GM19099 (cell line): ENCODE results near the gene STH.

Experiments
- POLR2A ChIP-seq: IDR thresholded peaks from 3 replicates; pipeline ENCODE4 v1.6.1; 2011; ENCODE audit warnings: low read depth; ENCODE audit not compliant: insufficient read length; ENCODE audit errors: extremely low read depth

STH gene, protein sequence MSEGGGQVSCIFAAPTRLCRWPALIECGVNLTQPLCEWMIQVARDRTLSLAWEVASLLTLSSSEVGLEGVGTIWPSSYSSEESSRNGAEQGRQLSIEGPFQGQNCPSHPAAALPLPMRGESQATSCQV

DNA sequence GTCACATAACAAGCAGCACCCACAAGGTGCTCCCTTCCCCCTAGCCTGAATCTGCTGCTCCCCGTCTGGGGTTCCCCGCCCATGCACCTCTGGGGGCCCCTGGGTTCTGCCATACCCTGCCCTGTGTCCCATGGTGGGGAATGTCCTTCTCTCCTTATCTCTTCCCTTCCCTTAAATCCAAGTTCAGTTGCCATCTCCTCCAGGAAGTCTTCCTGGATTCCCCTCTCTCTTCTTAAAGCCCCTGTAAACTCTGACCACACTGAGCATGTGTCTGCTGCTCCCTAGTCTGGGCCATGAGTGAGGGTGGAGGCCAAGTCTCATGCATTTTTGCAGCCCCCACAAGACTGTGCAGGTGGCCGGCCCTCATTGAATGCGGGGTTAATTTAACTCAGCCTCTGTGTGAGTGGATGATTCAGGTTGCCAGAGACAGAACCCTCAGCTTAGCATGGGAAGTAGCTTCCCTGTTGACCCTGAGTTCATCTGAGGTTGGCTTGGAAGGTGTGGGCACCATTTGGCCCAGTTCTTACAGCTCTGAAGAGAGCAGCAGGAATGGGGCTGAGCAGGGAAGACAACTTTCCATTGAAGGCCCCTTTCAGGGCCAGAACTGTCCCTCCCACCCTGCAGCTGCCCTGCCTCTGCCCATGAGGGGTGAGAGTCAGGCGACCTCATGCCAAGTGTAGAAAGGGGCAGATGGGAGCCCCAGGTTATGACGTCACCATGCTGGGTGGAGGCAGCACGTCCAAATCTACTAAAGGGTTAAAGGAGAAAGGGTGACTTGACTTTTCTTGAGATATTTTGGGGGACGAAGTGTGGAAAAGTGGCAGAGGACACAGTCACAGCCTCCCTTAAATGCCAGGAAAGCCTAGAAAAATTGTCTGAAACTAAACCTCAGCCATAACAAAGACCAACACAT lies at the start of gene STH:
STH (plus strand) TSS at position 264 of the 913 bp plus-strand sequence; CDS start at position 294, 30 bp downstream.
- TF ChIP-seq POLR2A: no peak

DNA sequence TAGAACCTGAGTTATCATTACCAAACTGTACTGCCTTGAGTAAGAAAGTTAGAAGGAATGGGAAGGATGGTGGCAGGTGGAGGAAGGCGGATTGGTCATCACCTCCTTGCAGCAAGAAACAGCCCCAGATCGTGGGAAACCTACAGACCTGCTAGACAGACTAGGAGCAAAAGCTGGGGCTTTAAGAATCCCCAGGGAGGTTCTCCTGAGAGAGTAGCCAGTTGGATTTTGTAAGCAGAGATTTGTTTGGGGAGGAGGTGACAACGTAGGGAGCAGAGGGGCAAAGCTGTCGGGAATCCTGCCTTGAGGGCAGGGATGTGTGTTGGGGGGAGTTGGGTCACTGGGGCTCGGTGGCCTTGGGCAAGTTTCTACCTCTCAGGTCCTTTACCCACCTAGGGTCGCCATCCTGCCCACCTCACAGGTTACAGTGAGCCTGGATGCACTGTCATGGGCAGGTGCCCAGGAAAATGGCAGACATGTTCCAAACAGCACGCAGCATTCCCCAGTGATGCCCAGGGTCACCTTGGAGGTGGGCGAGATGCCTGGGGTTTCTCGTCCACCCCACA lies 49.2 kb upstream of the STH start:
- no peak for TF ChIP-seq POLR2A

DNA sequence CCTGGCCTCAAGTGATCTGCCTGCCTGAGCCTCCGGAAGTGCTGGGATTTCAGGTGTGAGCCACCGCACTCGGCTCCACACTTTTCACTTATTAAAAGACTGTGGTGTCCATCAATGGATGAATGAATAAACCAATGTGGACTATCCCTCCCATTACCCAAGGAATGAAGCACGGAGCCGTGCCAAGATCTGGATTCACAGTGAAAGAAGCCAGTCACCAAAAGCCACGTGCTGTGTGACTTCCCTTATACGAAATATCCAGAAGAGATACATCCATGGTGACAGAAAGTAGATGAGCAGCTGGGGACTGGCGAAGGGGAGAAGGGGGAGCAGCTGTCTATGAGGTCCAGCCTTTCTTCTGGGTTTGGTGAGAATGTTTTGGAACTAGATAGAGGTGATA lies 48.2 kb upstream of the STH start:
- no peak for TF ChIP-seq POLR2A

DNA sequence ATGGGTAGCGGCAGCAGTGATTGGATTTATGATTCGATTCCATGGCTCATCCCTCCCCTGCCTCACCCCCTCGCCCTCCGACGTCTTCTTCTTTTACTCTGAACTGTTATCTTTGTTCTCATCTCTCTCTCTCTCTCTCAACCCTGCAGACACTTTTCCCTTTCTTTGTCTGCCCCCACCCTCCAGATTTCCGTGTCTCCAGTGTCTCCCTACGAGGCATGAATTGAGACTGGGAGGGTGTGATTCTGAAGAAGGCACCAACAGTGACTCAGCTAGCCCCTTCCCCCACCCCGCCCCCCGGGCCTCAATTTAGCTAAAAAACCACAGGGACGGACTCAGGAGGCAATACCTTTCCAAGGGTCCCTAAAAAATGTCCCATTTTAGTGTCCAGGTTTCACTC lies 47.6 kb upstream of the STH start:
- TF ChIP-seq POLR2A: no peak

DNA sequence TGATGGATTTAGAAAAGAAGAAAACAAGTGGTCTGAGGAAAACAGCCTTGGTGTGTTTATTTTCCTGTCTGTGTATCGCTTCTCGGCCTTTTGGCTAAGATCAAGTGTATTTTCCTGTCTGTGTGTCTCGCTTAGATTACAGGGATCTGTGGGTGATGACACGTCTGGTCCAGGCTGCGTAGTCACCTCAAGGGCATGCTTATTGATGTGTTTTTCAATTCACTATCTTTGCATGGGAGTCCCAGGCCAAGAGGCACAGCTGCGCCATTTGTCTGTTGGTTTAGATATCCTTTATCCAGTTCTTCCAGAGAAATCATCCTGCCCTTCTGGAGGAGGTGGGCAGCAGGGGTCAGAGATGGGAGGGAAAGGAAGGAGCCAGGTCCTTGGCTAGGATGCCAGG lies 47.1 kb upstream of the STH start:
- no peak for TF ChIP-seq POLR2A

DNA sequence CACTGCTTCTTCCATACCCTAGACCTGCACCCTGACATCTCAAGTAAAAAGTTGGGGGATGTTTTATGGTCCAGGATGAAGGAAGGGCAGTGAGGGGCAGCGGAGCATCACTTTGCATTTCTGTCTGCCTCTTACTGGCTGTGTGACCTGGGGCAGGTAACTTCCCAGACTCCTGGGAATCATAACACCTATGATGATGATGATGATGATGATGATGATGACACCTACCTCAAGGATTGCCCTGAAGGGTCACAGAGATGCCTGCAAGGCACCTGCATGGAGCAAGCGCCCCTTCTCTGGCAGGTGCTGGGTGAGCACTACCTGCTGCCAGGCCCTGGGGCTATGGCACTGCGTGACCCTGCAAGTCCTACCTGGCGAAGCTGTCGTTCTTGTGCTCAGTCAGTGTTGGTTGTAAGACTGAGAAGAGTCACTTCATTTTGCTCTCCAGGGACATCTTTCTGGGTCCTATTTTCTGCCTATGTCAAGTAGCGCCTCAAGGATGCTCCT lies 46.2 kb upstream of the STH start:
- no peak for TF ChIP-seq POLR2A

DNA sequence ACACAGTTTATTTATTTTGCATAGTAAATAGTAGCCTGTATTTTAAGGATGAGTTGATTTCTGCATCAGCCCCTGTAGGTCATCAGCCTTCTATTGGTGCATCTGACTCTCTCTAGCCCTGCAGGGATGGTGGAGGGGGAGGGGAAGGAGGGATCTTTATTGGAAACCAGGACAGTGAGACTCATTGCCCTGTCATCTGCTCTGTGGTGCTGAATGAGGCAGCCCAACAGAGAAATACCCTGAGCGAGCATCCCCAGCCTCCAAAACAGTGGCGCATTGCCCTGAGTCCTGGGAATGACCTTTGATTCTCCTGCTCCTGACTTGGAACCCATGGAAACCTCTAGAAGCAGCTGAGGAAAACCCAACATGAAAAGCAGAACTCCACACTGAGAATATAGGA lies 45.5 kb upstream of the STH start:
- no peak for TF ChIP-seq POLR2A

DNA sequence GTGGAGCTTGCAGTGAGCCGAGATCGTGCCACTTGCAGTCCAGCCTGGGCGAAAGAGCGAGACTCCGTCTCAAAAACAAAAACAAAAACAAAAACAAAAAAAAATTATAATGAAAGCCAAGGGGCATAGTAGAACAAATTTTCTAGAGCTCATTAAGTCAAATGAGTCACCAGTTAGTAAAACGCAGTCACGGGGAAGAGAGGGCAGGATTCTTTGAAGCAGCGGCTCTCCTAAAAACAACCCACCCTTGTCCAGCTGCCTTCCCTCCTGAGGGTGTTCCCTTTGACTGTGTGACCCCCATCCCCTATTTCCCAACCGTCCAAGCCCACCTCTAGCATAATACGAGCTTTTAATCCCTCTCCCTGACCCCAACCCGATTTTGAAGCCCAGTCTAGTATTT lies 44.1 kb upstream of the STH start:
- no peak for TF ChIP-seq POLR2A

DNA sequence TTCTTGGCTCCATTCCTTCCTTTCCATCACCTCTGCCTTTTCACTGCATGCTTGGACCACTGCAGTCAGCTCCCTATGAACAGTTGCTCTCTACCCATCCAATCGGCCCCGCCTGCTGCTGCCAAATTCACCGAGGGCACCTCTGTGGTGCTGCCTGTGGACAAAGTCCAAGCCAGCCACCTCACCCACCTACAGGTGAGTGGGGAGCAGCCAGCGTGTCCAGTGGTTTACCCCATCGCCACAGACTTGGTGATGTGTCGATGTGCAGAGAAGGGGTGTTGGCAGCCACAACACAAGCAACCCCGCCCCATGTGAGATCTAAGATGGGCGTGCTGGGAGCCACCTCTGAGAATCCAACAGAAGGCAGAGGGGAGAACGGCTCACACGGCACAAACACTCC lies 43.7 kb upstream of the STH start:
- TF ChIP-seq POLR2A: no peak

DNA sequence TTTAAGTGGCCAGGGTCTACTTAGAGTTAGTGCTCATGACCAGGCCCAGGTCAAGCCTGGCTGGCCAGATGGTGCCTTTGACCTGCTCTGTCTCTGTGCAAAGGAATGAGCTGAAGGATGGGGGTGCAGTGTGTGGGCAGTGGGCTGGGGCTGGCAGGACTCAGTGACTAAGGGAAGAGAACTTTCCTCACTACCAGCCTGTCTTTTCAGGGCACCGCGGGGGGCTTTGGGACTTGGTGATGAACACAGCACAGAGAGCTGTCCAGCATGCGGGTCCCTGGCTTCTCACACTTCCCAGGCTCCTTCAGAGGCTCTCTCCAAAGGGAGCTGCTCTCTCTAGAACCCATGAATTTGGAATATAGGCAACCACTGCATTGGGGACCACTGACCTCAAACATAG lies 43.0 kb upstream of the STH start:
- no peak for TF ChIP-seq POLR2A

DNA sequence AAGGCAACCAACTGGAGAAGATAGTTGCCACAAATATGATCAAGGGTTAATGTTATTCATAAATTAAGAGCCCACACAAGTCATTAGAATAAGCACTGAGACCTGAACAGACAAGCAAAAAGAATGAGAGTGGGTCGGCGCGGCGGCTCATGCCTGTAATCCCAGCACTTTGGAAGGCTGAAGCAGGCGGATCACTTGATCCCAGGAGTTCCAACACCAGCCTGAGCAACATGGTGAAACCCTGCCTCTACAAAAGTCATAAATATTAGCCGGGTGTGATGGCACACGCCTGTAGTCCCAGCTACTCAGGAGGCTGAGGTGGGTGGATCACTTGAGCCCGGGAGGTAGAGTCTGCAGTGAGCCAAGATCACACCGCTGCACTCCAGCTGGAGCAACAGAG lies 40.7 kb upstream of the STH start:
- TF ChIP-seq POLR2A: no peak

DNA sequence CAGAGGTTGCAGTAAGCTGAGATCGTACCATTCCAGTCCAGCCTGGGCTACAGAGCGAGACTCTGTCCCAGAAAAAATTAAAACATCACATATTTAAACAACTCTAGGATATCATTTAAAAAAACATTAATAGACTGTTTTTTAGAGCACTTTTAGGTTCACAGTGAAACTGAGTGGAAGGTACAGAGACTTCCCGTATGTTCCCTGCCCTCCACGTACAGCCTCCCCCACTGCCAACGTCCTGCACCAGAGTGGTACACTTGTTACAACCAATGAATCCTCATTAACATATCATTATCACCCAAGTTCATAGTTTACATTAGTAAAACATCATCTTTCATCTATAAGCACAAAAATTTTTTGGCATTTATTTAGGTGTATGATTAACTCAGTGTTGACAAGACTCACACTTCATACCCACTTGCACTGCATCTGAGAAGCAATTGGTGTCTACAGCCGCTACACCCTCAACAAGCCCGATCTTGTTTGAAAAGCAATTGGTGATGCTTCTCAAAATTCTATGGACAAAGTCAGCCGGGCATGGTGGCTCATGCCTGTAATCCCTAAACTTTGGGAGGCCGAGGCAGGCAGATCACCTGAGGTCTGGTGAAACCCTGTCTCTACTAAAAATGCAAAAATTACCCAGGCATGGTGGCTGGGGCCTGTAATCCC lies 39.9 kb upstream of the STH start:
- TF ChIP-seq POLR2A: no peak

DNA sequence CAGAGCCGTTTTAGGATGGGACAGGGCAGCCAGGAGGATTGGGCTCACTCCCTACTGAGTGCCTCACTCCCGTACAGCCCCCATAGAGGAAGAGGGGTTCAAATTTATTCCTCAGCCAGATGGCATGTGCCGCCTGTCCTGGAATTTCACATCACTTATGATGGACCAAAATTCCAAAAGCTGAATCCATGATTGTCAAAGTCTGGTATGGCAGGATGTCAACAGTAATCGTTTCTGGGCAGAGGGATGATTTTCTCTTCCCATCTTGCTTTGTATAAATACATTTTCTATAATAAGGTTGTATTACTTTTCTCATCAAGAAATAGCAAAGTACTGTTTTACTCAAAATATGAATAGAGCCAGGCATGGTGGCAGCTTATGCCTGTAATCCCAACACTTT lies 38.7 kb upstream of the STH start:
- TF ChIP-seq POLR2A: no peak

DNA sequence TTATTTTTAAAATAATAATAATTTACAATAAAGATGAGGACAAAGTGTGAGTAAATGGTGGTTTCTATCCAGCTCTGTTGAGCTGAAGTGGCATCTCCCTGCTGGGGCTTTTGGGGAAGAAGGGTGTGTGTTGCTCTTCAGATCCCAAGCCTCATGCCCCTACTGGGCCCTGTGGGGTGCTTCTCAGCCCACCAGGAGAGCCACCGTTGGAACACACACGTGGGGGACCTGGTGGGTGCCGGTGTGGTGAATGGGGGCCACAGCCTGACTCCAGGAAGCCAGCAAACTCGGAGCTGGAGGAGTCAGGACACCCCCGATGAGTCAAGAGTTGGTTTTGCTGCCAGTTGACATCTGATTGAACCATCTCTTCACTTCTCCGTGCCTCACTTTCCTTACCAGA lies 37.8 kb upstream of the STH start:
- no peak for TF ChIP-seq POLR2A

DNA sequence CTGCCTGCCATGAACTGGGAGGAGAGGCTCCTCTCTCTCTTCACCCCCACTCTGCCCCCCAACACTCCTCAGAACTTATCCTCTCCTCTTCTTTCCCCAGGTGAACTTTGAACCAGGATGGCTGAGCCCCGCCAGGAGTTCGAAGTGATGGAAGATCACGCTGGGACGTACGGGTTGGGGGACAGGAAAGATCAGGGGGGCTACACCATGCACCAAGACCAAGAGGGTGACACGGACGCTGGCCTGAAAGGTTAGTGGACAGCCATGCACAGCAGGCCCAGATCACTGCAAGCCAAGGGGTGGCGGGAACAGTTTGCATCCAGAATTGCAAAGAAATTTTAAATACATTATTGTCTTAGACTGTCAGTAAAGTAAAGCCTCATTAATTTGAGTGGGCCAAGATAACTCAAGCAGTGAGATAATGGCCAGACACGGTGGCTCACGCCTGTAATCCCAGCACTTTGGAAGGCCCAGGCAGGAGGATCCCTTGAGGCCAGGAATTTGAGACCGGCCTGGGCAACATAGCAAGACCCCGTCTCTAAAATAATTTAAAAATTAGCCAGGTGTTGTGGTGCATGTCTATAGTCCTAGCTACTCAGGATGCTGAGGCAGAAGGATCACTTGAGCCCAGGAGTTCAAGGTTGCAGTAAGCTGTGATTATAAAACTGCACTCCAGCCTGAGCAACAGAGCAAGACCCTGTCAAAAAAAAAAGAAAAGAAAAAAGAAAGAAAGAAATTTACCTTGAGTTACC lies 36.7 kb upstream of the STH start:
- no peak for TF ChIP-seq POLR2A

DNA sequence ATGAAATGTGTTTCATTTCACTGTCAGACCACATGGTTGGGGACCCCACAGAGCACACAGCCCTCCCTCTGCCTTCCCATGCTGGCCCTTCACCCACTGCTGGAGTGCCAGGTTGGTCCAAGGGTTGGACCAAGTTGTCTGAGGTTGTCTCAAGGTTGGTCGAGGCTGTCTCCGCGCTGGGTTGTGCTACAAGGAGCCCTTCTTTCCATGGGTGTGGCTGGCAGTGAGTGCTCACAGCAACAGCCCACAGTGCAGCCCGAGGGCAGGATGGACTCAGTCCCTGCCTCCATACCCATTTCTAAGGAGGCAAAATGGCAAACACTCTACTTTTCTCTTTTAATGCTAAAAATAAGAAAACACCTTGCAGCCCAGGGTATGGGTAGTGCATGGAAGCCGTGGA lies 35.8 kb upstream of the STH start:
- TF ChIP-seq POLR2A: no peak

DNA sequence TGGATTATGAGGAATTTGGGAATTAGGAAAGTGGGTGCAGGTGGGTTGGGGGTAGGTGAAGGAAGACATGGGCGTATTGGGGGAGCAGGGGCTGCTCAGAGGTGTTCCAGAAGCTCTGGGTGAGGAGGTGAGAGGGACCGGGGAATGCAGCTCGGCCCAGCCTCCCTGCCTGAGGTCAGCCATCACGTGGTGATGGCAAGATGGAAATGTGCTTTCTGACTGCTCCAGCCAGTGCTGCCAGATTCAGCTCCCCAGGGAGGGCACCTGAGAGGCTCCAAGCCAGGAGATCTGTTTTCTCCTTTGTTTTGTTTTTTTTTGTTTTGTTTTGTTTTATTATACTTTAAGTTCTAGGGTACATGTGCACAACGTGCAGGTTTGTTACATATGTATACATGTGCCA lies 35.2 kb upstream of the STH start:
- no peak for TF ChIP-seq POLR2A
